ENCODE results near the gene LCLAT1.

DNA sequence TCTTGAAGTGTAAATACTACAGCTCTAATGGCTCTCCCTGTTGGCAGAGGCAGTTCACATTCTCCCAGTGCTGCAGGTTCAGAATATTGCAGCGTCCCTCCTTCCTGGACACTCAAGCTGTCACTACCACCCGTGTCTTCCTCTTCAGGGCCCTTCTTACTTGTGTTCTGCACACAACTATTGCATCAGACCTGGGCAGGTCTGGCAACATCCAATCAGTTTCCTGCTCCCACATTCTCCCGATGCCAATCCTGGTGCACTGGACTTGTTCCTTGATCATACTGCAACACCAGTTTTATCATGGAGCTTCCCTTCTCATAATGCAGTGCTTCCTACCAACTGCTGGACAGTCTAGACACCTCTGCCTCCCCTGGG, 198.7 kb downstream of the LCLAT1 start:
- TF ChIP-seq CTCF (IDR thresholded peaks at IDR 0.05; ENCODE audit: insufficient read depth, low read length): no peak
- TF ChIP-seq POLR2AphosphoS5 (IDR thresholded peaks at IDR 0.05; ENCODE audit: low read depth): no peak
- TF ChIP-seq REST (IDR thresholded peaks at IDR 0.05; ENCODE audit: insufficient replicate concordance, low read depth): no peak
- TF ChIP-seq GABPA (IDR thresholded peaks at IDR 0.05; ENCODE audit: low read depth): no peak
- TF ChIP-seq SPI1 (IDR thresholded peaks at IDR 0.05; ENCODE audit: borderline replicate concordance, low read depth): no peak

Measured in HL-60 (cell line).